ENCODE data around the gene ARHGAP4. TPM values are rescaled to one million over a fixed set of nuclear protein-coding genes. Genes with fewer than 3 reads are reported as not detected.

The ARHGAP4 gene
- total RNA-seq, 1 donor from 2014 or later: 9.7 TPM

- DNase-seq (ENCODE audit: missing footprints) (no peak), ATAC-seq (no peak)
- intact Hi-C loops (cut with DNase I): no loop called here
Measured at GRCh38 chrX:153865321-153865580, 60.8 kb downstream of the ARHGAP4 start.

DNA sequence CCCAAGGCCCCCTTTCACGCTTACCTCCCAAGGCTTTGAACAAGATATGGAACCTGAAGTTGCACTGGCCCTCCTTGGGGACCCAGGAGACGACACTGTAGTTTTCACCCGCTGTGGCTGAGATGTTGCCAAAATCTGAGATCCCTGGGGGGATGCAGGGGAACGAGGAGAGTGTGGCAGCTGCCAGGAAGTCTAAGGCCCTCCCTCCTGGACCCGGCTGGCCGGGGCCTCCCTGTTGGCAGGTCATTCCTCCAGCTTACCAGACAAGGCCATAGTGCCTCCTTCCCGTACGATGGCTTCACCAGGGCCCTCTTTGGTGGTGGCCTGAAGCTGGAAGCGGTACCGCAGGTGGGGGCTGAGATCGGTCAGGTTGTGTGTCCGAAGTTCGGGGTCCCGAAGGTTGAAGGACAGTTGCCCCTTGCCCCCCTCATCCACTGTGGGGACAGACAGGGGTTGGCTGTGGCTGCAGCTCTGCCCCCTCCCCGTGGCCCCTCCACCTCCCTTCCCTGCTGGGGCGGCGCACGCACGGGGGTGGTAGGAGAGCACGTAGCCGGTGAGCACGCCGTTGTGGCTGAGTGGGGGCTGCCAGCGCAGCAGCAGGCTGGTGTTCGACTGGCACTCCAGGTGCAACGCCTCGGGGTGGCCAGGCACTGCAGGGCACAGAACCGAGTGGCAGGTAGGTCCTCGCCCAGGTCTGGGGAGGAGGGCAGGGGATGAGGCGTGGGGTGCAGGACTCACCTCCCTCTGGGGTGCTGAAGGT, 61.3 kb downstream of the ARHGAP4 start:
- DNase-seq (ENCODE audit: missing footprints): no peak
- intact Hi-C loops (cut with DNase I): no loop called here
- ATAC-seq: no peak

GRCh38 chrX:153864101-153864500, 62.0 kb downstream of the ARHGAP4 start:
- intact Hi-C loops (cut with DNase I): no loop called here
- no peak for ATAC-seq
- no peak for DNase-seq (ENCODE audit: missing footprints)

GRCh38 chrX:153863251-153863991, 62.6 kb downstream of the ARHGAP4 start:
- DNase-seq (ENCODE audit: missing footprints) (no peak), ATAC-seq (no peak)
- intact Hi-C loops (cut with DNase I): no loop called here

GRCh38 chrX:153862369-153863250, 63.5 kb downstream of the ARHGAP4 start:
- DNase-seq (ENCODE audit: missing footprints) (no peak), ATAC-seq (no peak)
- intact Hi-C loops (cut with DNase I): no loop called here

GRCh38 chrX:153861733-153862310, 64.2 kb downstream of the ARHGAP4 start:
- DNase-seq (ENCODE audit: missing footprints) (no peak), ATAC-seq (no peak)
- intact Hi-C loops (cut with DNase I): no loop called here

DNA sequence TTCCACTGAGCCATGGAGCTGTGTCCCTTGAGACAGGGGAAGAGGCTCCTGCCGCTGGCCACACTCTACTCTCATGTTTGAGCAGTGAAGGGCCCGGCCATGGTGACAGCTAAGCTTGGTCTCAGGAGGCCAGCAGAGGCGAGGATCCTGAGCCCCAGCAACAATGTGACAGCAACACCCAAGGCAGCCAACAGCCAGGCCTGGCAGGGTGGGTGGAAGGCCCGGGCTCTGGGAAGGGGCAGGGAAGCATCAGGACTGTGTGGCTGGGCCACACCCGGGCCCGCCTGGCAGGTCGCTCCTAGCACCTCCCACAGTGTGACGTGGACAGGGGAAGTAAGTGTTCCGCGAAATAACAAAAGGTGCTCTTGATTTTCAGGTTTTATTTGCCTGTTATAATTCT, 64.9 kb downstream of the ARHGAP4 start:
- ATAC-seq (no peak), DNase-seq (ENCODE audit: missing footprints) (no peak)
- intact Hi-C loops (cut with DNase I): no loop called here

Other genes with a start within 250 kb of the ARHGAP4 start
- gene SLC6A8, start 238.3 kb downstream of the ARHGAP4 start, total RNA-seq: 178 TPM
- 98.5 TPM for gene BCAP31, start 201.9 kb downstream of the ARHGAP4 start, total RNA-seq
- 16.4 TPM for gene ABCD1, start 201.4 kb downstream of the ARHGAP4 start, total RNA-seq
- gene PLXNB3, start 162.0 kb downstream of the ARHGAP4 start, total RNA-seq: 2.3 TPM
- gene SRPK3, start 145.2 kb downstream of the ARHGAP4 start, total RNA-seq: 43.3 TPM
- 78.7 TPM for gene IDH3G, start 131.9 kb downstream of the ARHGAP4 start, total RNA-seq
- gene SSR4, start 131.6 kb downstream of the ARHGAP4 start, total RNA-seq: 150 TPM
- 2.8 TPM for gene PDZD4, start 95.7 kb downstream of the ARHGAP4 start, total RNA-seq
- 6.1 TPM for gene L1CAM, start 40.1 kb downstream of the ARHGAP4 start, total RNA-seq
- 3.2 TPM for gene AVPR2, start 21.6 kb downstream of the ARHGAP4 start, total RNA-seq
- 80.6 TPM for gene NAA10, start 8.8 kb upstream of the ARHGAP4 start, total RNA-seq
- gene RENBP, start 18.4 kb upstream of the ARHGAP4 start, total RNA-seq: 8.8 TPM
- 25.4 TPM for gene HCFC1, start 45.6 kb upstream of the ARHGAP4 start, total RNA-seq
- gene TMEM187, start 46.5 kb upstream of the ARHGAP4 start, total RNA-seq: 6.9 TPM
- 38.6 TPM for gene IRAK1, start 93.6 kb upstream of the ARHGAP4 start, total RNA-seq
- gene MECP2, start 171.5 kb upstream of the ARHGAP4 start, total RNA-seq: 32.8 TPM
- gene OPN1LW, start 218.0 kb upstream of the ARHGAP4 start, total RNA-seq: not detected